ENCODE measurements around the gene F7.

DNA sequence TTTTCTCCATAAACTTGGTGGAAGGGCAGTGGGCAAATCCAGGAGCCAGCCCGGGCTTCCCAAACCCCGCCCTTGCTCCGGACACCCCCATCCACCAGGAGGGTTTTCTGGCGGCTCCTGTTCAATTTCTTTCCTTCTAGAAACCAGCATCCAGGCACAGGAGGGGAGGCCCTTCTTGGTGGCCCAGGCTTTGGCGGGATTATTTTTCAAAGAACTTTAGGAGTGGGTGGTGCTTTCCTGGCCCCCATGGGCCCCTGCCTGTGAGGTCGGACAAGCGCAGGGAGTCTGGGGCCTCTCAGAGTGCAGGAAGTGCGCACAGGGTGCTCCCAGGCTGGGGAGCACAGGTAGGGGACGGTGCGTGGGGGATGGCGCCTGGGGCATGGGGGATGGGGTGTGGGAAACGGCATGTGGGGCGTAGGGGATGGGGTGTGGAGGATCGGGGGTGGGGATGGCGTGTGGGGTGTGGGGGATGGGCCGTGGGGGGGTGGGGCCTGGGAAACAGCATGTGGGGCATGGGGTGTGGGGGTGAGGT is 396 bp downstream of the F7 start:
- TF ChIP-seq, protein P1, sequence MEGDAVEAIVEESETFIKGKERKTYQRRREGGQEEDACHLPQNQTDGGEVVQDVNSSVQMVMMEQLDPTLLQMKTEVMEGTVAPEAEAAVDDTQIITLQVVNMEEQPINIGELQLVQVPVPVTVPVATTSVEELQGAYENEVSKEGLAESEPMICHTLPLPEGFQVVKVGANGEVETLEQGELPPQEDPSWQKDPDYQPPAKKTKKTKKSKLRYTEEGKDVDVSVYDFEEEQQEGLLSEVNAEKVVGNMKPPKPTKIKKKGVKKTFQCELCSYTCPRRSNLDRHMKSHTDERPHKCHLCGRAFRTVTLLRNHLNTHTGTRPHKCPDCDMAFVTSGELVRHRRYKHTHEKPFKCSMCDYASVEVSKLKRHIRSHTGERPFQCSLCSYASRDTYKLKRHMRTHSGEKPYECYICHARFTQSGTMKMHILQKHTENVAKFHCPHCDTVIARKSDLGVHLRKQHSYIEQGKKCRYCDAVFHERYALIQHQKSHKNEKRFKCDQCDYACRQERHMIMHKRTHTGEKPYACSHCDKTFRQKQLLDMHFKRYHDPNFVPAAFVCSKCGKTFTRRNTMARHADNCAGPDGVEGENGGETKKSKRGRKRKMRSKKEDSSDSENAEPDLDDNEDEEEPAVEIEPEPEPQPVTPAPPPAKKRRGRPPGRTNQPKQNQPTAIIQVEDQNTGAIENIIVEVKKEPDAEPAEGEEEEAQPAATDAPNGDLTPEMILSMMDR (IDR thresholded peaks at IDR 0.05): no peak
- TF ChIP-seq ZFX (IDR thresholded peaks at IDR 0.05; ENCODE audit: borderline replicate concordance): no peak

Data from 22Rv1 (cell line).